NCI-H187 (cell line): Measurements from ENCODE around the gene TPH1.
"Not testable (repeated sequence)": the region's sequence is repeated elsewhere in the genome, so short reads cannot be mapped to it uniquely, and the experiment has no call there.

Source experiments
- DNase-seq, 2 experiments: peaks; one replicate each; lab custom pipeline; 2025; lab: John Stamatoyannopoulos, UW

TPH1 gene

DNA sequence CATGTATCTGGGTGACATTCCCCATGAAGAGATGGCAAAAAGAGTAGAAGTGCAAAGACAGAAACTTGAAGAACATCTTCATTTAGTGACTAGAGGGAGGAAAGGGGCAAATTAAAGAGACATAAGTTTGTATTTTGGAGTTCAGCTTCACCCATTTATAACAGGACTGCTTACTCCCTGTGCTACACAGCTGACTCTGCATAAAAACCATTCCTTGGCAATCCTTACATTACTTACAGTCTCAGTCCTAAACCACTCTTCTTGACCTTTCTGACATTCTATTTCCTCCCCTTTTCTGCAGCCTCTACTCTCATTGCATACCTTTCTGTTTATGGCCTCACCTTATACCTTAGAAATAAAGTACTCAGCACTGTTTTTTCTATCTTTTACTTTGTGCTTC, 26.4 kb downstream of the TPH1 start:
- no peak for DNase-seq

DNA sequence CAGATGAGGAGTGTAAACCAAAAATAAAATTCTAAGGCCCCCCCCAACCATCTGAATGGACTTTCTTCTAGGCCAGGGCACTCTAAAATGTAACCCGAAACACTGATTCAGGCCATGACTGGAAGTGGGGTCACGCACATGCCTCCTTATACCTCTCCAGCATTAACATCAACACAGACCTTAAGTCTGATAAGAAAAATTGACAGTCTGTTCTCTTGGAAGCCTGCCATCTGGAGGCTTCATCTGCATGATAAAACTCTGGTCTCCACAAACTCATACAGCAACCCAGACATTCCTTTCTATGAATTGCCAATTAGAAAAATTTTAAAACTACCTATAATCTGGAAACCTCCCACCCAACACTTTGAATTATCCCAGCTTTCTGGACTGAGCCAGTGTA, 29.3 kb downstream of the TPH1 start:
- DNase-seq, result no peak

DNA sequence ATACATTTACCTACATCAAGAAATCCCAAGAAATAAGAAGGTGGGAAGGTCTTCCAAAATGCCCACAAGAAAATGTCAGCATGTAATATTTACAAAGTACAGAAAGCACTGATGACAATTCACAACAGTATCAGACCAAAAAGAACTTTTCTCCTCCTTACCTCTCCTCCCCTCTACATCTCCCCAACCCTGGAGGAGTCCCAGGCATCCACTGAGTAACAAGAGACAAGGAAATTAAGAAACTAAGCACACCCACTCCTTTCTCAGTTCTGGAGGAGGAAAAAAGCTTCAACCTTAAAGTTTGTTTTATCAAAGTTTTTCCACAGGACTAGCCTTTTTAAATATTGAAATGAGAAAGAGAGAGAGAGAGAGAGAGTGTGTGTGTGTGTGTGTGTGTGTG, 31.2 kb downstream of the TPH1 start:
- no peak for DNase-seq

DNA sequence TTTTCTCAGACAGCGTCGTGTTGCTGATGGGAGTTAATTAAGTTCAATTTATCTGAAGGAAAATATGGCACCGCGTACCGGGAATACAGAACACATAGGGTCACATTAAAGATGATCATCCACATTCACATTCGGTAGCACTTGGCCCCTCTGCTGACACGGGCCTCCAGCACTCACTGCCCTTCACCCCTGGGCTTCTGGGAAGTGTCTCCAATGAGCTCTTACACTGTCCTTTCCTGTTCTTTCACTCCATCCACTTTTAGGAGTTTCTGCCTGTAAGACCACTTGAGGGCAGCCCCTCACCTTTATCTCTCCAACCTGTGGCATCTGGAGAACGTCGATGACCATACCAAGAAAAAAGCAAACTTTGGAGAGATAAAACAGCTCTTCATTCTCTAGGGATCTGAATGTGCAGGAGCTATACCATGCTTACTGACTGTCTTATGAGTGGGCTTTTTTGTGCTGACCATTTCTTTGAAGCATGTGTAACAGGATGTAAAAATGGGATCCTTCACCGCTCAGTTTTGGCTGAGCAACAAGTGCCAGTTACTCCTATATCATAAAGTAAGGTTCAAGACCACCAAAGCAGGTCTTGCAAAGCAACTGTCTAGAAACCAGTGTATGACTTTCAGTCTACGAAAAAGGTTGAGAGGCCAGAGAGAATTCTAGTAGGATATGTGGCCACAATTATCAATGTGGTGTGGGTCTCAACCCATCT, 32.1 kb downstream of the TPH1 start:
- DNase-seq, result no peak

DNA sequence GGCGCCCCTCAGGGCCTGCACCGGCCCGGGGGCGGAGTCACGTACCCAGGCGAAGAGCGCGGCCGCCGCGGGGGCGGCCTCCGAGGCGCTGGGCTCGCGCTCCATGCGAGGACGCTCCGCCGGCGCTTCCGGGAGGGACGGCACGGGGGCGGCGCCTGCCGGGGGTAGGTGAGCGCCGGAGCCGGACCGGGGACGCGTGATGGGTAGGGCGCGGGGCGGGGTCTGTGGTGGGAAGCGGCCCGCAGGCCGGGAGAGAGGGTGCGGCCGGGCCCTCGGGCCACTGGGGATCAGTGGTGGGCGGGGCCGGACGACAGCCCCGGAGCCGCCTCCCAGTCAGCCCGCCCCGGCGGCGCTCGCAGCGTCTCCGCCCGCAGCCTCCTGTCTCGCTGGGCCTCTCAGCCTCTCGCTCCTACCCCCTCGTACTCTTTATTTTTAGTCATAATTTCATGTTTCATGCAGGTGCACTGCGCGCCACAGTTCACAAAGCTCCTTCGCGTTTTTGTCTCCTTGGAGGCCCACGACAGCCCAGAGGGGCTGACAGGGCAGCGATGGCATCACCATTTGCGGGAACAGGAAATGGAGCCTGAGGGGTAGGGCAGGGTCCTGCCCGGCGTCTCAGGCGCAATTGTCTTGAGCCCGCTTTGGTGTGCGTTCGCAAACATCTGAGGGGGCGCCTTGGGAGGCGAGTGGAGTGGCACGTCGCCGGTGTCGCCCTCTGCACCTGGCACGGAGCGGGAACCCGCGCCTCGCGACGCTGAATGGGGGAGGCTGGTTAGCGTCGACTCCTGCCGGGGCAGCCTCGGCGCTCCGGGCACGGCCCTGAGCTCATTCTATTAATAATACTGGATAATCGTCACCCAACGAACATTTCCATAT, 32.9 kb downstream of the TPH1 start, which contains the start of gene SERGEF:
TSS of gene SERGEF (minus strand) at position 142 of the 876 bp plus-strand sequence. CDS start at position 105, 37 bp downstream.
- peak; percentile 89 to 97 for DNase-seq

- DNase-seq, result peak in 1 of 2 experiments; percentile 11
These were observed 33.8 kb downstream of the TPH1 start for GRCh38 chr11:18012122-18012905.

GRCh38 chr11:18011633-18012032, 34.4 kb downstream of the TPH1 start:
- DNase-seq, result no peak

GRCh38 chr11:18010977-18011586, 35.0 kb downstream of the TPH1 start:
- no peak for DNase-seq

- DNase-seq, result no peak
These were observed 35.9 kb downstream of the TPH1 start for GRCh38 chr11:18010121-18010670.

- no peak for DNase-seq
These were observed 40.5 kb downstream of the TPH1 start for GRCh38 chr11:18005376-18006129.

DNA sequence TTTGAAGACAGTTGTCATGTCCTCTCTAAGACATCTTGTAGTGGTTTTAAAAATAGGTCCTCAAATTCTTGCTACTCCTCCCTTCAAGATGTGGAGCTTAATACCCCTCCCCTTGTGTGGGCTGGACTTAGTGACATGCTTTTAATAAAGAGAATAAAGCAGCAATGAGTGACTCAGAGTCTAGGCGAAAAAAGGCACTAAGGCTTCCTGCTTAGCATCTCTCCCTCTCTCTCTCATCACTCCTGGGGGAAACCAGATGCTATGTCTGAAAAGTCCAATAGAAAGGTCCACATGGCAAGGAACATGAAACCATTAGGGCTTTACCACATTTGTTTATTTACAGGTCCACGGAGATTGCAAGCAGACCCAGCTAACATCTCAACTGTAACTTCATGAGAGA, 44.9 kb downstream of the TPH1 start:
- DNase-seq, result no peak

- DNase-seq, result no peak
These were observed 45.3 kb downstream of the TPH1 start for GRCh38 chr11:18000760-18001159.

DNA sequence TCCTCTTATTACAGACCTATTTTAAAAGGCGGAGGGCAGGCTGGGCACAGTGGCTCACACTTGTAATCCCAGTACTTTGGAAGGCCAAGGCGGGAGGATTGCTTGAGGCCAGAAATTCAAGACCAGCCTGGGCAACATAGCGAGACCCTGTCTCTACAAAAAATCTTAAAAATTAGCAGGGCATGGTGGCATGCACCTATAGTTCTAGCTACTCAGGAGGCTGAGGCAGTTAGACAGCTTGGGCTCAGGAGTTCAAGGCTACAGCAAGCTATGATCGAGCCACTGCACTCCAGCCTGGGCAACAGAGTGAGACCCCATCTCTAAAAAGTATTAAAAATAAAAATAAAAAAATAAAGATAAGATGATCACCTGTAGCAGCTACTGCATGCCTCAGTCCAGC, 45.9 kb downstream of the TPH1 start:
- DNase-seq, result not testable (repeated sequence)
